ENCODE measurements around the gene PRRT1. TPM values are rescaled to one million over a fixed set of nuclear protein-coding genes. Genes with fewer than 3 reads are reported as not detected.

PRRT1 gene
- total RNA-seq, 1 donor from 2014 or later = not detected

DNA sequence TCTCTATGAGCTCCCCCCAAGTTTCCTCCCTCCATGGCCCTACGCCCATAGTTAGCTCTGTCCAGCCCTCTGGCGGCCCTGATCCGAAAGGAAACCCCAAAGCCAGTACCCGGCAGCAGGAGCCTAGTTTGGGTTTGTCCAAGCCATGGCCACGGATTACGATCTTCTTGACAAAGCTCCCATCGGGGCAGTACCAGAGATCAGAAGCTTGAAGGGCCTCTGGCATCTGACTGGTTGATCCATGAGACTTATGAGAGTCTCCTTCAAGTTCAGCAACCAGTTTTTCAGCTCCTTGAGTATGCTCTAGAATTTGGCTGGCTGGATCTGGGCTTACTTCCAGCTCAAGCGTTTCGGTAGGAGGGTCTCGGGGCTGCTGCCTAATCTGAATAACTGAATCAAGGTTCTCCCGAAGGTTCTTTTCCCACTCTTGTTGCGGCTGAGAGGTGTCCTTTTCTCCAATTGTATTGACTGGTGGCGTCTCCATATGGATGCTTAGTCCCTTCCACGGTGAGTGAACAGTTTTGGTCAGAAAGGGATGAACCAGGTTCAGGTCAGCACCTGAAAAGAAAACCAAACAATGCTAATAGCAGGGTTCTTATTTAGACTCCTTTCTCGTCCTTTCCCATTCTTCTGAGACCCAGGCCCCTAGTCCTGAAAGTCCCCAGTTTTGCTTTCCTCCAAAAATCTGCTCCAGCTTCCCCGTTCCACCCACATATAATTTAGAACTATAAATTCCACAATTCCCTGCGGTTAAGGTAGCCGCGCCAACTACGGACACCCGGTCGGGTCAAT is 22.2 kb downstream of the PRRT1 start:
- intact Hi-C loops (cut with micrococcal nuclease) = loop anchor here (1.0 to 10.0 kb wide), 7 partner anchors 25 to 587 kb away; partner anchors contain the start of genes AGPAT1, CLIC1, DDX39B and DXO

- intact Hi-C loops (cut with micrococcal nuclease) = loop anchor here (1.0 to 10.0 kb wide), 4 partner anchors 61 to 392 kb away; partner anchors contain the start of genes CLIC1, DXO, NEU1 and PBX2
These were observed 22.9 kb downstream of the PRRT1 start for GRCh38 chr6:32128751-32129296.

DNA sequence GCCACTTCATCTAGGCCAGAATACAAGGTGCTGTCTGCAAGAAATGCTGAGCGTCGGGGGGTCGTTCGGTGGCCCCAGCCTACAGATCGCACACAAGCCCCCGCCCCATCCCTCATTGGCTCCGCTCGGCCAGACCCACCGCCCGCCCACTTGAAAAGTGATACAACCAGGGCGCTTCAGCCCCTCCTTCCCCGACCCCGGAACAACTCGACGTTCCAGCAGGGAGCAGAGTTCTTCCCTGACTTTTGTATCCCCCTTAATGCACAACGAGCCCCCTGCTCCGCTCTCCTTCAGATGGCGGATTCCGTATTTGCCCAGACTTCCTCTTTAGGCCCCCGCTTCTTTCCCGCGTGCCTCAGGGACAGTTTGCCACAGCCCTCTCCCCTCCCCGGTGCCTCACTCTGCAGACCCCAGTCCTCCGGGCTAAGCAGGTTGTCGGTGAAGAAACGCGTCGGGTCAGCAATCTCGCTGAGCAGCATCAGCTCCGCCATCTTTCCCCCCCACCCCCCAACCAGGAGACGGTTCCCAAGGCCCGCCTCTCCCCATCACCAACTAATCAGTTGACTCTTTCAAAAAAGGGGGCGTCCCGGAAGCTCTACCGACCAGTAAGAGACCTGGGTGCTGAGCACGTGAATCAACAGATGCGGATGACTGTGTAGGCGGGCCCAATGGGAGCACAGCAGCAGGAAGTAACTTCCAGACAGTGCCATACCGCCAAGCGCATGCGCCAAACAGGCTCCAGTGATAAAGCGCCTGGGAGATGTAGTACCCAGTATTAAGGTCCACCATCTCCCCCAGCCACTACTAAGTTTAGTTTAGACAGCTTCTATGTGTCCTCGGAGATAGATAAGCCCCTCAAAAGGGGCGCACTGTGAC is 23.8 kb downstream of the PRRT1 start, which contains the start of gene ATF6B:
ATF6B (minus strand) TSS at position 530 of the 876 bp plus-strand sequence; CDS start at position 491, 39 bp downstream.
- intact Hi-C loops (cut with micrococcal nuclease) = loop anchor here (1.0 to 10.0 kb wide), 4 partner anchors 62 to 391 kb away; partner anchors contain the start of genes CLIC1, DXO, NEU1 and PBX2

DNA sequence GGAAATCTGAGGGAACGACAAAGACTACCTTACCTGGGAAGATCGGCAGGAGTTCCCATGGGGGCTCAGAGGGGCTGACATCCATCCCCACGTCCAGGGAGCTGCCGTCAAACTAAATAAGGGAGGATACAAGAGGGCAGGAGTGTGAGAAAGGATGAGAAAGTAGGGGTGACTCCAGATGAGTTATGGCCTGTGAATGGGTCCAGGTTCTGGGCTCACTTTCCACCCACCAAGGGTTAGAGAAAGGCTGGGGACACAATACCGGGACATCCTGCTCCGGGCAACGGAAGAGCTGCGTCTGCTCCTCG is 24.4 kb downstream of the PRRT1 start:
- intact Hi-C loops (cut with micrococcal nuclease) = loop anchor here (10.0 kb wide), 1 partner anchor 153 kb away; the partner anchor contains the start of gene DXO

GRCh38 chr6:32126880-32127279 is 24.9 kb downstream of the PRRT1 start:
- intact Hi-C loops (cut with micrococcal nuclease) = loop anchor here (10.0 kb wide), 1 partner anchor 152 kb away; the partner anchor contains the start of gene DXO

DNA sequence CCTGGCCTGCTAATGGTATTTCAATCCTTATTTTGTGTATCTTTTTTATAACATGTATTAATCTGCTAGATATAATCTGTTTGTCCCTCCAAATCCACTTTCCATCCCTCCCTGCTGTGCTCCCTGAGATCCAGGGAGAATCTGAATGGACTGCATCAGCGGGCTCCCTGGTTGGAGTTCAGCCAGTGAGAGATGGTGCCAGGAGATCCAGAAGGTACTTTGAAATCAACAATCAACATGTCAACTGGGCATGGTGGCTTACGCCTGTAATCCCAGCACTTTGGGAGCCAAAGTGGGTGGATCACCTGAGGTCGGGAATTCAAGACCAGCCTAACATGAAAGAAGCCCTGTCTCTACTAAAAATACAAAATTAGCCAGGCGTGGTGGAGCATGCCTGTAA is 28.1 kb downstream of the PRRT1 start:
- intact Hi-C loops (cut with micrococcal nuclease) = loop anchor here (10.0 kb wide), 1 partner anchor 149 kb away; the partner anchor contains the start of gene DXO

GRCh38 chr6:32120573-32121059 is 31.1 kb downstream of the PRRT1 start:
- intact Hi-C loops (cut with micrococcal nuclease) = loop anchor here (10.0 kb wide), 1 partner anchor 146 kb away; the partner anchor contains the start of gene DXO

- intact Hi-C loops (cut with micrococcal nuclease) = loop anchor here (1.0 kb wide), 1 partner anchor 35 kb away; the partner anchor contains the start of gene PPT2
These were observed 32.7 kb downstream of the PRRT1 start for GRCh38 chr6:32118782-32119628.

DNA sequence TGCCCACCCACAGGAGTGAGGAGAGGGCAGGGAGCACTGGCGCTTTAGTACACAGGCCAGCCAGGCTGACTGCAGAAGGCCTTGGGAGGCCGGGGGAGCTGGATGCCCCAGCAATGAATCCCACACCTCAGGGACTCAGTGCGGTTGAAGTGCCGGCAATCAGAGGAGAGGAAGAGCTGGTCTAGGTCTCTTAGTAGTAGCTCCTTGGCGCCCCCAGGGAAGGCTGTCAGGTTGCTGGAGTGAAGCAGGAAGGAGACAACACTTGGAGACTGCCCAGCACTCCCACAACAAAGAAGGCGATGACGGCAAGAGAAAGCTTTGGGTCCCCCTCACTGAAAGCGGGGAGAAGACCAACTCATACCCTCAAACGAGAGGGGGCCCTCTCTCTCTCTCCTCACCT is 34.3 kb downstream of the PRRT1 start:
- intact Hi-C loops (cut with micrococcal nuclease) = no loop called here

DNA sequence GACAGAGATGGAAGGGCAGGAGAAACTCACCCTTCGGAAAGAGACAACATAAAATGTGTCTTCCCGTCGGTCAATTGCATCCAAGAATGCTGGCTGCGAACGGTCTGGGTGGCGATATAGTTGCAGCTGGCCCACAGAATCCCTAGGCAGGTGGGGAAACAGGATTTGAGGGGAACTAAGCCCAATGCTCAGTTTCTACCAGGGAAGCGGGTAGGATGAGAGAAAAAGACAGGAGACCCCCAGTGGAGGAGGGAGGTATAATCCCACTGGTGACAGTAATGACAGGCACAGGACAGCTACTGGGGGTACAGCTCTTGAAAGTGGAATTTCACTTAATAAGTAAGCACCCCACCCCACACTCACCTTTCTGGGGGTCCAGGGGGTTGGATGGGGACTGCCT is 35.1 kb downstream of the PRRT1 start:
- intact Hi-C loops (cut with micrococcal nuclease) = no loop called here

DNA sequence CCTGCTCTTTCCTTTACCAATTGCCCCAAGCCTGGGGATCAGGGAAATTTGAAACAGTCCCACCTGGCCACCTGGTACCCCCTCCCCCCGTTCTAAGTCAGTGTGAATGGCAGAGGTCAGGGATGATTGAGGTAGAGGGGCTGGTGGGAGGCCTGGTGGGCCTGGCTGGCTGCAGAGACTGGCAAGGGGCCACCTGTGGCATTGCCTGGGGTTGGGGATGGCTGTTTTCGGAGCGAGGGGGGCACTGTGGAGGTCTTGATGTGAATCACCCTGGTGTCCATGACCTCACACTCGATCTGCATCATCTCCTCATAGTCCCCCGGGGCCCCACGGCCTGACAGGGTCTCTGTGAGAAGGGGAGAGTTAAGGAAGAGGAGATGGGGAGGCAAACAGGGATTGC is 36.1 kb downstream of the PRRT1 start:
- intact Hi-C loops (cut with micrococcal nuclease) = no loop called here

GRCh38 chr6:32114796-32115195 is 36.9 kb downstream of the PRRT1 start:
- intact Hi-C loops (cut with micrococcal nuclease) = no loop called here

GRCh38 chr6:32113386-32114352 is 38.1 kb downstream of the PRRT1 start:
- intact Hi-C loops (cut with micrococcal nuclease) = no loop called here

DNA sequence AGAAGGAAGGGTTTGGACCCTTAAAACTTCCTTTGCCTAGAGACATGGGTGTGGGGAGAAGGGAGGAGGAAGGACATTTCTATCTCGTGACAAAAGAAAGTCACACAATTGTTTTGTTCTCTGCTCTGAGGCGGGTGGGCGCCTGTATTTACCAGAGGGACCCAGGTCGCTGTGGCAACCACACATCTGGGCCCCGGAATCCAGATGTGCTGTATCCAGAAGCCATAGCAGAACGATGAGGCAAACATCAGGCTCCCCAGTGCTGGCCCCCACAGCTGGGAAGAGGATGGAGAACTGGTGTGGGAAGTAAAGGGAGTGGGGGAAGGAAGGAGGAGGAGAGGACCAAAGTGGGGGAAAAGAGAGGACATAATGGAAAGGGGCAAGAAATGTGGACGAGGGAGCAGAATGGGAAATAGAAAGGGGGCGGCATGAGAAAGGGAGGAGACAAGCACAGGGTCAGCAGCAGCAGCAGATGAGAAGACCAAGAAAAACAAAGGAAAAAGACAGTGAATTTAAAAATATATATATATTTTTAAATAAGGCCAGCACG is 39.2 kb downstream of the PRRT1 start:
- intact Hi-C loops (cut with micrococcal nuclease) = no loop called here

DNA sequence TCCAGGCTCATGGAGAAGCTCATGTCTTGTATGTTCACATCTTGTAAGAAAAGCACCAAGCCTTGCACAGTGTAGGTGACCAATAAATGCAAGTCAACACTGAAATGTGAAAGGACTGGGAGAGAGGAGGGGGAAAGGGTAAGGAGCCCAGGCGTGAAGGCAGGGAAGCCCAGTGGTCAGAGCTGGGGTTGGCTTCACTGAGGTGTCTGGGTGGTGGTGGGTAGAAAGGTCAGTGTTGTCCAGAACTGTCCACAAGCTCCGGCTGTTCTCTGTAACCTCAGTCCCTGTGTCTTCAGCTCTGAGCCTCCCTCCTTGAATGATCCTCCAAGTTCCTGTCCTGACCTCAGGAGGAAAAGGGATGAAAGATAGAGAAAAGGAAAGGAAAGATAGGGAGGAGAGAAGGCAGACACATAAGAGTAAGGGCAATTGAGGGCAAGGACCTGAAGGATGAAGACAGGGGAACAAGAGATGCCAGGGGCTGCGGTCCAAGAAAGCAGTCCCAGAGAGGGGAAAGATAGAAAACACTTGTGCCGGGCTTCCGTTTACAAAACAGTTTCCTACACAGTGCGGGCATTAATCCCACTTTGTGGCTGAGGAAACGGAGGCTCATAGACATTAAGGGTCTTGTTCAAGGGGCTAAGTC is 40.2 kb downstream of the PRRT1 start:
- intact Hi-C loops (cut with micrococcal nuclease) = no loop called here

GRCh38 chr6:32110632-32111031 is 41.1 kb downstream of the PRRT1 start:
- intact Hi-C loops (cut with micrococcal nuclease) = no loop called here

GRCh38 chr6:32109765-32110160 is 42.0 kb downstream of the PRRT1 start:
- intact Hi-C loops (cut with micrococcal nuclease) = no loop called here

- intact Hi-C loops (cut with micrococcal nuclease) = no loop called here
These were observed 42.5 kb downstream of the PRRT1 start, which contains the start of gene TNXB for GRCh38 chr6:32109114-32109764. TSS of gene TNXB (minus strand) at chr6:32109338. CDS start at chr6:32098198, 11,140 bp downstream.
